Mesodermal cell (in vitro differentiated cells): ENCODE measurements around the gene GPX4.
"Not testable (repeated sequence)": the region's sequence is repeated elsewhere in the genome, so short reads cannot be mapped to it uniquely, and the experiment has no call there.

Source experiments
- H3K27ac ChIP-seq: 2 replicates; pipeline ENCODE4 v1.7.0; 2013; ENCODE audit warnings: mild to moderate bottlenecking, low read depth, low read length, moderate library complexity; ENCODE audit not compliant: severe bottlenecking
- H3K36me3 ChIP-seq: 2 replicates; pipeline ENCODE4 v1.7.1; 2013; ENCODE audit warnings: mild to moderate bottlenecking, low read length, moderate library complexity; ENCODE audit not compliant: control insufficient read depth, insufficient read depth
- H3K4me1 ChIP-seq: one replicate; pipeline ENCODE4 v1.7.1; 2013; ENCODE audit warnings: mild to moderate bottlenecking, low read length; ENCODE audit not compliant: insufficient read depth, control insufficient read depth, poor library complexity, severe bottlenecking
- H3K4me3 ChIP-seq: 2 replicates; pipeline ENCODE4 v1.7.0; 2013; ENCODE audit warnings: low read length, control low read depth, mild to moderate bottlenecking; ENCODE audit not compliant: insufficient read depth, poor library complexity, severe bottlenecking; ENCODE audit errors: extremely low read depth
- H3K9me3 ChIP-seq: 2 replicates; pipeline ENCODE4 v1.7.1; 2013; ENCODE audit warnings: mild to moderate bottlenecking, low read length, moderate library complexity; ENCODE audit not compliant: control insufficient read depth
- WGBS, 2 experiments: methylation state at CpG; one replicate each; pipeline ENCODE4 v1.1.5; 2013; ENCODE audit warnings: missing lambda C conversion rate in 2 of 2; ENCODE audit not compliant: insufficient coverage in 2 of 2; 5-methylcytosine and 5-hydroxymethylcytosine counted together

GPX4 gene

DNA sequence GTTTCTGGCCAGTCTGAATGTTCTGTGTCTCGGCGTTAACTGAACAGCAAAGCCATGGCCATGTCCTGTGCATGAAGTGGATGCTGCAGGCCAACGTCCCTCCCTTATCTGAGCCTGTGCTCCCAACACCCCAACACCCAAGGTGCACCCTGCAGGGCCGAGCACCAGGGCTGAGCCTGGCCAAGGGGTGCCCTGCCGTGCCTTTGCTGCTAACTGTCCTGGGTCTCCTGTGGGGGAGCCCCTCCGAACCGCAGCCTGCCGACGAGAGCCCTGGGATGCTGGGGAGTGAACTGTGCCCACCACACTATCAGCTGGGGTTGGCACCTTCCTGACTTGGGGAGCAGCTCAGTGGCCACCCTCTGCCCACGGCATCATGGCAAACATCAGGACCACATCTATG lies 17.6 kb downstream of the GPX4 start:
- H3K4me3 ChIP-seq: no peak overlapping the region
- no peak overlapping the region for H3K27ac ChIP-seq
- H3K9me3 ChIP-seq: no peaks in the 10 kb centered on the region
- peaks cover 3% of the 10 kb centered on the region for H3K4me1 ChIP-seq
- H3K36me3 ChIP-seq: peaks cover 96% of the 10 kb centered on the region
- WGBS, 2 experiments: 90 to 91% methylated on average over 7 to 9 of the region's 10 CpGs

DNA sequence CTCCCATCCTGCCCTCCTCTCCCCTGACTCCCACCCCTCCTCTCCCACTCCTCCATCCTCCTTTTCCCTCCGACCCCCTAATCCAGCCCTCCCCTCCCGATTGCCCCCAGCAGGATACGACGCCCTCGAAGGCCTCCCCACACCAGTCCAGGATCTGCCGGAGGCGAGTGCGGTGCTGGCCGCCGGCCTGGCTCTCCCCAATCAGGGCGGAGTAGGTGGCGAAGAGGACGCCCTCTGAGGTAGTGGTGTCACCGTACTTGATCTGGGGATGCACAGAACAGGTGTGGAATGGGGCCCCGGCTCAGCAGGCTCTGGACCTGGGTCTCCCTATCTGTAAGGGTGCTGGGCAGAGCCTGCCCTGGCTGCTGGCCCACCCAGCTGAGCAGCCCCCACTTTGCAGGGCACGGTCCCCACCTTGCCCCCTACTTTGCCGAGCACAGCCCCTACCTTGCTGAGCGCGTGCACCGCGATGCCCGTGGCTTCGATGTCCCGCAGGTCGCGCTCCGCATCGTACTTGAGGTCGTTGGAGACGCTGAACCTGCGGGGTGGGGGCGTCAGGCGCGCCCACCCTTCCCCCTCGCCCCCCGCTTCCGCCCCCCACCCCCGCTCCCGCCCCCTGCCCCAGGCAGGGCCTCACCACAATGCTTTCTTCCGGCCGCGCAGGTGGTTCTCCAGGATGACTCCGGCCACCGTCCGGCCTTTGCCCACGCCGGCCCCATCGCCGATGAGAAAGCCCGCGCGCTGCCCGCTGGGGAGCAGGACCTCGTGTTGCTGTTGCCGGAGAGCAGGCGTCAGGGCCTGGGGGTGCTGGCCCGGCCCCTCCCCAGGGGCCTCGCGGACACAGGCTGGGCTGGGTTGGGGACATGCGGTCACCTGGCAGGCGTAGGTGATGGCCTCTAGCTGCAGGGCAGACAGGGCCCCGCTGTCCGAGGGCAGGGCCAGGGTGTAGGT lies 18.5 kb downstream of the GPX4 start:
- no peaks in the 10 kb centered on the region for H3K9me3 ChIP-seq
- 97 to 98% methylated on average over 39 to 47 of the region's 63 CpGs for WGBS, 2 experiments
- H3K36me3 ChIP-seq: peaks cover 96% of the 10 kb centered on the region
- peaks cover 3% of the 10 kb centered on the region for H3K4me1 ChIP-seq
- H3K4me3 ChIP-seq: no peak overlapping the region
- H3K27ac ChIP-seq: no peak overlapping the region

DNA sequence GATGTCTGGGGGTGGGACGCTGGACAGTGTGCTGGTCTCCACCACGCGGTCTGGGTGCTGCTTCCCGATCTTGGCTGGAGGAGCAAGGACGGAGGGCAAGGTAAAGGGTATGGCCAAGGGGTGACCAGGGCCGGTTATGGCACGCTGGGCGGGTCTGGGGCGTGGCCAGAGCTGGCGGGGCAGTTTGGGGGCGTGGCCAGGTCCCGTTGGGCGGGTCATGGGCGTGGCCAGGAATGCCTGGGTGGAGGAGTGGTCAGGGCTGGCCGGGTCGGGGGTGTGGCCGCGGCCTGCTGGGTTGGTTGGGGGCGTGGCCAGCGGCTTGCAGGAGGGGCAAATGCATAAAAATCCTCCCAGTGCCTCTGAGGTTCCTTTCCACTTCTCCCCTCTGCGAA lies 19.2 kb downstream of the GPX4 start:
- no peak overlapping the region for H3K27ac ChIP-seq
- H3K36me3 ChIP-seq: peaks cover 96% of the 10 kb centered on the region
- no peaks in the 10 kb centered on the region for H3K9me3 ChIP-seq
- H3K4me3 ChIP-seq: no peak overlapping the region
- H3K4me1 ChIP-seq: peaks cover 3% of the 10 kb centered on the region
- WGBS, 2 experiments: 44 to 57% methylated on average over 11 to 16 of the region's 21 CpGs

DNA sequence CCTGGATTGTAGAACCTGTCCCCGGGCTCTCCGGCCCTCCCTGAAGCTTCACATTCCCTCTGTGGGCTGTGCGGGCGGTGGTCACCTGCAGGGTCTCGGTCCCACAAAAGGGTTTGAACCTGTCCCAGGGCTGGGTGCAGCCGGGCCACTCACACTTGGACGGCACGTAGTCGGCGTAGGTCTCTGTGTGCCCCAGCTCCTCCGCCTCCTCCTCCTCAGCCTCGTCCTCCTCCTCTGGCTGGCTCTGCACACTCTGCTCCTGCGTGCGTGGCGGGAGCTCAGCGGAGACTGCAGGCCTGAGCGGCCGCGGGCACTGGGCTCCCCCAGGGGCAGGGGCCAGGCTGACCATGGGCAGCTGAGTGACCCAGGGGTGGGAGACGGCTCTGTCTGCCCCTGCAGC lies 19.6 kb downstream of the GPX4 start:
- H3K4me1 ChIP-seq: peaks cover 3% of the 10 kb centered on the region
- H3K27ac ChIP-seq: no peak overlapping the region
- WGBS, 2 experiments: 85 to 93% methylated on average over 19 to 20 of the region's 20 CpGs
- peaks cover 96% of the 10 kb centered on the region for H3K36me3 ChIP-seq
- no peak overlapping the region for H3K4me3 ChIP-seq
- no peaks in the 10 kb centered on the region for H3K9me3 ChIP-seq

DNA sequence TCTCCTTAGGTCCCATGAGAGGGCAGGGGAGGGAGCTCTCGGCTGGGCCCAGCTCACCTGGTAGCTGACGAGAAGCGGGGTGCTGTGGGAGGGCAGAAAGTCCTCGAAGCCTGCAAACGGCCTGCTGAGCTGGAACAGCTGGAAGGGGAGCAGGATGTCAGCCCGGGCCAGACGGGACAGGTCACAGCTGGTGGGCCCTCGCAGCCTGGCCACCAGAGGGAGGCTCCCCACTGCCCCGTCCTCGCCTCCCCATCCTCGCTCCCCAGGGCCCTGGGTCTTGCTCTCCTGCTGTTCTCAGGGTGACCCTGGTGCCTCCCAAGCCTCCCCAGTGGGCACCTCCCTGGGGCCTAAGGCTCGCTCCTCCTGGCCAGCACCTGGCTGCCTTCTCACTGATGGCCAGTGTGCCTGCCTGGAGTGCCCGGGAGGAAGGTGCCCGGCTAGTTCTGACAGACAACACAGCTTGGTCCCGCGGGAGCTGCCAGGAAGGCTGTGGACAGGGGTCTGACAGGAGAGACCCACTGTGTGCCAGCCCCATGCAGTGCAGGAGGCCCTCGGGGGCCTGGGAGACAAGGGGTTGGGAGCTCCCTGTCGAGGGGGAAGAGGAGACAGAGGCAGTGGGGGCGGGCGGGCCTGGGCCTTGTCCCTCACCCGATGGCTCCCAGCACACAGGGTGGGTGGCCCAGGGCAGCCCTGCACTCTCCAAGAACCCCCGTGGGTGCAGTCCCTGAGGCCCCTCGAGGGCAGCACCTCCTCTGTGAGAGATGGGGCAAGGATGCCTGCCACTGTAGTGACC lies 20.3 kb downstream of the GPX4 start:
- H3K4me1 ChIP-seq: peaks cover 3% of the 10 kb centered on the region
- peaks cover 94% of the 10 kb centered on the region for H3K36me3 ChIP-seq
- no peak overlapping the region for H3K4me3 ChIP-seq

DNA sequence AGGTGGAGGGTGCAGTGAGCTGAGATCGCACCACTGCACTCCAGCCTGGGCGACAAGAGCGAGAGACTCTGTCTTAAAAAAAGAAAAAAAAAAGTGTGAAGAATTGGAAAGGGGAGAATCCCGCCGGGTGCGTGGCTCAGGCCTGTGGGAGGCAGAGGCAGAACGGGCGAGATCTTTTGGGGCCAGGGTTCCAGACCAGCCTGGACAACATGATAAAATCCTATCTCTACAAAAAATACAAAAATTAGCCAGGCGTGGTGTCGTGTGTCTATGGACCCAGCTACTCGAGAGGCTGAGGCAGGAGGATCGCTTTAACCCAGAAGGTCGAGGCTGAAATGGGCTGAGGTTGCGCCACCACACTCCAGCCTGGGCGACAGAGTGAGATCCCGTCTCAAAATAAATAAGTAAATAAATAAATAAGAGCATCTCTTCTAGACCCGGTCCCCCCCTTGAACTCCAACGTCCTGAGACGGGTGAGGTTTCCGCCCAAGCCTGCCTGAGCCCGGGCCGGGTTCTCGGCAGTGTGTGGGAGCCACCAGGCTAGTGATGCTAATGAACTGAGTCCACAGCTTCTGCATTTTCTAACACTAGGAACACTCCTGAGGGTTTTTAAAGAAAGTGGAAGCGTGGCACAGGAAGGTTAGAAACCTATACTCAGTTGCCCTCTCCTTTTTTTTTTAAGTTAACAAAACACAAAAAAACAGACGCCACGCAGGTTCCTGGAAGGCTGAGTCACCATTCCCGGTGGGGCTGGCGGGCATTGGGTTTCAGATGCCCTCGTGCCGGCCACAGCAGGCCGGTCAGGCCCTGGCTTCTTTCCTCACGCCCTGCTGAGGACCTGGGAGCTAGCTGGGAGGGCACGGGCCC lies 22.0 kb downstream of the GPX4 start:
- Histone ChIP-seq H3K4me1 (peaks cover 3% of the 10 kb centered on the region), H3K9me3 (no peaks in the 10 kb centered on the region), H3K36me3 (peaks cover 88% of the 10 kb centered on the region), H3K27ac (no peak overlapping the region), H3K4me3 (no peak overlapping the region)
- WGBS, 2 experiments: 93 to 97% methylated on average over 24 to 27 of the region's 33 CpGs

More for the DNA sequence above, 20.3 kb downstream of the GPX4 start:
- 95% methylated on average over 18 to 23 of the region's 23 CpGs for WGBS, 2 experiments
- Histone ChIP-seq H3K9me3 (no peaks in the 10 kb centered on the region), H3K27ac (no peak overlapping the region)

DNA sequence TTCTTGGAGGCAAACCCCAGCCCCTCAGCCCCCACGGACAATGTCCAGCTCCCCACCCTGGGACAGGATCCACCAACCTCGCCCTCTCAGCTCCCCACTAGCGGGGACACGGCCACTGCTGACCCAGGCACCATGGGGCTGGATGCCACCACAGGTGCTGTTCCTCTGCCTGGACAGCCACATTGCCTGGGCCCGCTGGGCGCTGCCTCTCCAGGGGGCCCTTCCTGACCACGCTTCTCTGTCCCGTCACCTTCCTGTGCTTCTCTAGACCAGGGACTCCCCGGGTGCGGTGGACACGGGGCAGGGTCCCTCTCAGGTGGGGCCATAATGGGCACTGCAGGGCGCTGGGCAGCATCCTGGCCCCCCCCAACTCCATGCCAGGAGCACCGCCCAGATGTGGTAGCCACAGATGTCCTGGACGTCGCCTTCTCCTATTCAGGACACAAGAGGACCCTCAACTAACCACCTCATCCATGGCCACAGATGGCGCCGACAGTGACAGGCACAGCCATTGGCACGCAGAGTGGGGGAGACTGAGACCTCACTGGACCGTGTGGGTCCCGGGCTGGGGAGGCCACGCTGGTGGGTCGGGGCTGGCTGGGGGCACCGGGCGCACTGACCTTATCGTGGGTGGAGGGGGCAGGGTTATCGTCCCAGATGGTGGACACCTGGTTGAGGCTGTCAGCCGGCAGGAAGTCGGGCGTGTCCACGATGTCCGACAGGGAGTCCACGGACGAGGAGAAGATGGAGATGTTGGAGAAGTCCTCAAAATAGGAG lies 23.4 kb downstream of the GPX4 start:
- H3K4me1 ChIP-seq: peaks cover 6% of the 10 kb centered on the region
- H3K9me3 ChIP-seq: no peaks in the 10 kb centered on the region
- WGBS, 2 experiments: 98% methylated on average over 25 to 32 of the region's 33 CpGs

DNA sequence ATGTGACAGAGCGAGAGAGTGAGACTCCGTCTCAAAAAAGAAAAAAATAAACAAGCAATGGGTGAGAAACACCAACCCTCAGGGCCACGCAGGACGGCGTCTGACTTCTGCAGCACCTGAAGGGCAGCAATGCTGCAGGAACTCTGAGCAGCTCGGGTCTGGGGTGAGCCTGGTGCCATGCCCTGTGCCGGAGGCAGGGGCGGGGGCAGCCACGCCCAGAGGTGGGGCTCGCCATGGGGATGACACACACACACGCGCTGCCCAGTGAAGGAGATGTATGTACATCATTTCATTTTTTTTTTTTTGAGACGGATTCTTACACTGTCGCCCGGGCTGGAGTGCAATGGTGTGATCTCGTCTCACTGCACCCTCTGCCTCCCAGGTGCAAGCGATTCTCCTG lies 24.3 kb downstream of the GPX4 start:
- Histone ChIP-seq H3K4me3 (no peak overlapping the region), H3K9me3 (no peaks in the 10 kb centered on the region), H3K36me3 (peaks cover 66% of the 10 kb centered on the region), H3K4me1 (peaks cover 14% of the 10 kb centered on the region), H3K27ac (no peak overlapping the region)
- 94 to 98% methylated on average over 12 to 14 of the region's 17 CpGs for WGBS, 2 experiments

More for the DNA sequence above, 23.4 kb downstream of the GPX4 start:
- Histone ChIP-seq H3K36me3 (peaks cover 74% of the 10 kb centered on the region), H3K27ac (no peak overlapping the region), H3K4me3 (no peak overlapping the region)

DNA sequence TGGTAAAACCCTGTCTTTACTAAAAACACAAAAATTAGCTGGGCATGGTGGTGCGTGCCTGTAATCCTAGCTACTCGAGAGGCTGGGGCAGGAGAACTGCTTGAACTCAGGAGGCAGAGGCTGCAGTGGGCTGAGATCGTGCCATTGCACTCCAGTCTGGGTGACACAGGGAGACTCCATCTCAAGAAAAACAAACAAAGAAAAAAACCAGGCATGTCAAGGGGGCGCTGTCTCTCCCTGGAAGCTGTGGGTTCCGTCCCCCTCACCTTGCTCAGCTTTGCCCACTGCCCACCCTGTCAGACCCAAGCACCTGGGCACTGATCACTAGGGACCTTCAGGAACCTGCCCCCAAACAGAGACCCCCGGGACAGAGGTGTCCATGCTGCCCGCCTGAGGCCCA lies 25.3 kb downstream of the GPX4 start:
- not testable (repeated sequence) for H3K27ac ChIP-seq, H3K9me3 ChIP-seq, H3K4me3 ChIP-seq
- H3K4me1 ChIP-seq: peaks cover 13% of the 10 kb centered on the region
- peaks cover 63% of the 10 kb centered on the region for H3K36me3 ChIP-seq
- 93 to 95% methylated on average over 5 to 6 of the region's 7 CpGs for WGBS, 2 experiments
